Left lung (tissue), 10 donors: Measurements from ENCODE around the gene SPTBN4. TPM values are rescaled to one million over a fixed set of nuclear protein-coding genes. Genes with fewer than 3 reads are reported as not detected.

Source experiments
- ATAC-seq: fragments of 200-7000 bp; cut with Tn5 transposase; one replicate; pipeline ENCODE4 v1.9.1; 2020; ENCODE audit warnings: moderate library complexity
- DNase-seq, 4 donors: peaks; one replicate each; pipeline ENCODE4 v3.0.0-alpha.2; 2013 to 2020
- H3K27ac ChIP-seq, 2 donors: fragments of 200-600 bp; sonication (generic) in 1 of 2; one replicate each; pipeline versions ENCODE4 v1.5.0 to v1.8.0; 2020 to 2021
- H3K27me3 ChIP-seq, 2 donors: fragments of 200-600 bp; sonication (generic) in 1 of 2; one replicate each; pipeline versions ENCODE4 v1.5.0 to v1.8.0; 2020 to 2021
- H3K36me3 ChIP-seq, 2 donors: fragments of 200-600 bp; sonication (generic) in 1 of 2; one replicate each; pipeline versions ENCODE4 v1.5.0 to v1.8.0; 2020 to 2021
- H3K4me1 ChIP-seq, 2 donors: fragments of 200-600 bp; one replicate each; pipeline ENCODE4 v1.8.0; 2021
- H3K4me3 ChIP-seq, 2 donors: fragments of 200-600 bp; sonication (generic) in 1 of 2; one replicate each; pipeline versions ENCODE4 v1.5.0 to v1.8.0; 2020 to 2021; ENCODE audit warnings: mild to moderate bottlenecking in 1 of 2
- H3K9me3 ChIP-seq, 2 donors: fragments of 200-600 bp; sonication (generic) in 1 of 2; one replicate each; pipeline versions ENCODE4 v1.5.0 to v1.8.0; 2020 to 2021
- intact Hi-C, 2 donors: fragments of 100-400 bp; cut with DNase I; formaldehyde crosslinking; loops; one replicate each; pipeline versions ENCODE4 v1.11.2 to v1.14.2; 2022
- polyA plus RNA-seq, 6 donors: library from polyadenylated mRNA; unstranded; fragments of 120-200 nt; gene quantifications; one replicate each; pipeline ENCODE4 v1.2.1, GENCODE V29; 2013; ENCODE audit not compliant: insufficient read length in 6 of 6
- total RNA-seq, 2 donors: library from RNA; stranded (reverse); fragmentation: NEBNext Ultra II Directional; extraction: Animal tissue kit (Norgen Biotek cat#: 25700); gene quantifications; one replicate each; pipeline ENCODE4 v1.2.1, GENCODE V29; 2021
- TF ChIP-seq, protein P1 (sequence below), 2 donors: fragments of 200-600 bp; sonication (generic) in 1 of 2; IDR thresholded peaks; one replicate each; pipeline versions ENCODE4 v1.5.0 to v1.8.0; 2021; ENCODE audit warnings: antibody characterized with exemption in 2 of 2
- donor health status: DM: no; HTN: yes; CAD: no.
- donor health status: DM: no; HTN: no; CAD: no.

Gene SPTBN4
- total and polyA plus RNA-seq, 8 donors = 0.42 to 2.5 (median 1.3) TPM

DNA sequence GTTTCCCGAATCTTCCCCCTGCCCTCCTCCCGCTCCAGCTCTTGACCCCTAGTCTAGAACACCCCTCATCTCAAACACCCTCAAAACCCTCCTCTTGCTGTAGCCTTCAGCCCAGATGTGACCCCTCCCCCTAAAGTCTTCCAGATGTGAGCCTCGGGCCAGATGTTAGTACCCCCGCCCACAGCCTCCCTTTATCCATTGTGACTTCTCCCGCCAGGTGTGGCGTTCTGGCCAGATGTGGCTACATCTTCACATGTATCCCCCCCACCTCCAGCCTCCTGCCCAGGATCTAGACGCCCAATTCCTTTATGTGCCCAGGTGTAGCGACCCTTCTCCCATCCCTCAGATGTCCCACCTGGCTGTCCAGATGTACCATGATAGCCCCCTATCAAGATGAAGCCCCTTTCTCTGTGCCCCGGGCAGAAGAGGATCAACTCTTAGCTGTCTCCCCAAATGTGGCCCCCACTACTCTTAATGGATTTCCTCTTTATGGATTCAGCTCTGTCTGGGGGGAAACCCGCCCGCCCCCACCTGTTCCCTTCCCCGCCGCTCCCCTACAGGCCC lies 133.9 kb downstream of the SPTBN4 start:
- H3K36me3 ChIP-seq = no peaks in the 10 kb centered on the region
- H3K27ac ChIP-seq = no peak overlapping the region
- DNase-seq (no peak), ATAC-seq (no peak)
- H3K9me3 ChIP-seq = no peaks in the 10 kb centered on the region
- no peak overlapping the region for H3K4me3 ChIP-seq
- intact Hi-C loops = no loop called here
- peaks cover 42 to 100% of the 10 kb centered on the region in 2 donors for H3K27me3 ChIP-seq
- TF ChIP-seq, protein P1, sequence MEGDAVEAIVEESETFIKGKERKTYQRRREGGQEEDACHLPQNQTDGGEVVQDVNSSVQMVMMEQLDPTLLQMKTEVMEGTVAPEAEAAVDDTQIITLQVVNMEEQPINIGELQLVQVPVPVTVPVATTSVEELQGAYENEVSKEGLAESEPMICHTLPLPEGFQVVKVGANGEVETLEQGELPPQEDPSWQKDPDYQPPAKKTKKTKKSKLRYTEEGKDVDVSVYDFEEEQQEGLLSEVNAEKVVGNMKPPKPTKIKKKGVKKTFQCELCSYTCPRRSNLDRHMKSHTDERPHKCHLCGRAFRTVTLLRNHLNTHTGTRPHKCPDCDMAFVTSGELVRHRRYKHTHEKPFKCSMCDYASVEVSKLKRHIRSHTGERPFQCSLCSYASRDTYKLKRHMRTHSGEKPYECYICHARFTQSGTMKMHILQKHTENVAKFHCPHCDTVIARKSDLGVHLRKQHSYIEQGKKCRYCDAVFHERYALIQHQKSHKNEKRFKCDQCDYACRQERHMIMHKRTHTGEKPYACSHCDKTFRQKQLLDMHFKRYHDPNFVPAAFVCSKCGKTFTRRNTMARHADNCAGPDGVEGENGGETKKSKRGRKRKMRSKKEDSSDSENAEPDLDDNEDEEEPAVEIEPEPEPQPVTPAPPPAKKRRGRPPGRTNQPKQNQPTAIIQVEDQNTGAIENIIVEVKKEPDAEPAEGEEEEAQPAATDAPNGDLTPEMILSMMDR (IDR thresholded peaks at IDR 0.05) = no peak
- peaks cover 29 to 86% of the 10 kb centered on the region in 2 donors for H3K4me1 ChIP-seq

DNA sequence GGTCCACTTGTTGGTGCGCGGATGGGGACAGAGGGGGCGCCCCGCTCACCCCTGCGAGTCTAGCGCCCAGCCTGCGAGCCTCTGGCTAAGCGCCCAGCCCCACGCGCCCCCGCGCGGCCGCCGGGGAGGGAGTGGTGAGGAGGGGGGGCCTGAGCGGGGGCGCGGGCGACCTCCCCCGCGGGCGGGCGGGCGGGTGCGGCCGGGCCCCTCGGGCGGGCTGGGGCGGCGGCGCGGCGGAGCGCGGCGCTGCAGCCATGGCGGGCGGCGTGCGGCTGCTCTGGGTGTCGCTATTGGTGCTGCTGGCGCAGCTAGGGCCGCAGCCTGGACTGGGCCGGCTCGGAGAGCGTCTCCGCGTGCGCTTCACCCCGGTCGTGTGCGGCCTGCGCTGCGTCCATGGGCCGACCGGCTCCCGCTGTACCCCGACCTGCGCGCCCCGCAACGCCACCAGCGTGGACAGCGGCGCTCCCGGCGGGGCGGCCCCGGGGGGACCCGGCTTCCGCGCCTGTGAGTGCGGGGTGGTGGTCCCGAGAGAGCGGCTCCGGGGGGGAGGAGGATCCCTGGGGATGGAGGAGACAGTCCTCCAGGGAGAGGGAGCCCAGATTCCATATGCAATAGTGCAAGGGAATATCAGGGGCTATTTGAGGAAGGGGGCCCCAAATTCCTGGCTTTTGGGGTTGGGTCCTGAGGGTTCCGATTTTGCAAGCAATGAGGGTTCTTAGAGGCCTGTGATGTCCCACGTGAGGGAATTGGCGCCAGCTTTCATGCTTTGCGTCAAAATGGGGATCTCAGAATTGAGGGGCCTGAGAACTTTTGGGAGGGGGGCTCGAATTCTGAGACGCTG lies 134.6 kb downstream of the SPTBN4 start, which contains the start of gene LTBP4:
LTBP4 (plus strand) TSS at position 236 of the 841 bp plus-strand sequence; CDS start at position 255, 19 bp downstream.
- peak within 1 kb of the TSS; percentile 40 to 41 for H3K4me3 ChIP-seq
- no peaks in the 10 kb centered on the region for H3K36me3 ChIP-seq
- H3K27me3 ChIP-seq = peaks cover 40 to 100% of the 10 kb centered on the region in 2 donors
- TF ChIP-seq, protein P1 (IDR thresholded peaks at IDR 0.05) = no peak
- H3K9me3 ChIP-seq = no peaks in the 10 kb centered on the region
- intact Hi-C loops = no loop called here
- peaks cover 35 to 93% of the 10 kb centered on the region in 2 donors for H3K4me1 ChIP-seq
- H3K27ac ChIP-seq = peak within 1 kb of the TSS; percentile 28 to 80
- no peak for ATAC-seq
- DNase-seq = peak in 2 of 4 donors; percentile 82

DNA sequence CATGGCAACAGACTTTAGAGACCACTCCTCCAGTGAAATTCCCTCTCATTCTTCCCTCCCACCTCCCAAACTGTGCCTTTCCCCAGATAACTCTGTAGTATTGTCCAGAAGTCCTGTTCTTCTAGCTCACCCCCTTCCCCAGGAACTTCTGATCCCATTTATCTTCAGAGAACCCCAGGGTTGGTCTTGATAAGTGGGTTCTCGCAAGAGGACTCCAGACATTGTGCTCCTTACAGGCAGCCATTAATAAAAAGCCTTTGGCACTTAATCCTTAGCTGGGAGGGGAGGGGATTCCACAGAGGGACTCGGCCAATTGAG lies 136.2 kb downstream of the SPTBN4 start:
- H3K4me1 ChIP-seq = peaks cover 35 to 81% of the 10 kb centered on the region in 2 donors
- TF ChIP-seq, protein P1 (IDR thresholded peaks at IDR 0.05) = no peak
- no peak for ATAC-seq
- H3K27ac ChIP-seq = peak overlapping the region; percentile 21 to 80
- peaks cover 24 to 100% of the 10 kb centered on the region in 2 donors for H3K27me3 ChIP-seq
- intact Hi-C loops = no loop called here
- DNase-seq = peak in 1 of 4 donors; percentile 35
- H3K36me3 ChIP-seq = no peaks in the 10 kb centered on the region
- no peaks in the 10 kb centered on the region for H3K9me3 ChIP-seq
- H3K4me3 ChIP-seq = peak overlapping the region in 1 of 2 donors; percentile 16

DNA sequence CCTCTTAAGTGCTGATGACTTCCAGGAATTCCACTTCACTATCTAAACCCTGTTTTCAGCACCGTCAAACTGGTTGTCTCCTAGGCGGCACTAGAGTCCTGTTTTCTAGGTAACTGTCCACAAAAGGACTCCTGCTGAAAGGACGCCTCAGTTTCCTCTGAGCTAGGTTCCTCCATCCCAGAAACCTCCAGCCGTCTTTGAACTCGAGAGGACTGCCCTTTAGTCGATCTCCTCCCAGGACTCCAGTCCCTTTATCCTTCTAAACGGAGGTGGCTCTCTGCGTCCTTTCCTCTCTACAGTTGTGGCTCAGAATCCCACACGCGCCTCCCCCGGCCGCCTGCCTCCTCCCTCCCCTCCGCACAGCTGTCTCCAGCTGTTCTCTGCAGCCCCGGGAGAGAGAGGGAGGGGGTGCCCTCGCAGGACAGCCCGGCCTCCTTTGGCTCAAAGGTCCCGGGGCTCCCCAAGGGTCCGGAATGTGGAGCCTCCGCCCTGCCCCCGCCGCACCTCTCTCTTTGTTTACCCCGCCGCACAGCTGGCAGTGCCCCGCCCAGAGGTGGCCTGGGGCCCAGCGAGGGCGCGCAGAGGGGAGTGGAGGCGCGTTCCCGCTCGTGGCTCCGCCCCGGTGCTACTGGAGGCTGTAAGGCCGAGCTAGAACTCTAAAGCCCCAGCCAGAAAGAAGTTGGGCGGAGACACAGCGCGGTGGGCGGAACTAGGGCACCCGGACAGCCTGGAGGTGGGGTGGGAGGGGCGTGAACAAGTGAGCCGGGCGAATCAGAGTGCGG lies 136.8 kb downstream of the SPTBN4 start:
- peak; percentile 81 for ATAC-seq
- TF ChIP-seq, protein P1 (IDR thresholded peaks at IDR 0.05) = no peak
- peak; percentile 97 to 99 (median 98) for DNase-seq
- H3K9me3 ChIP-seq = no peaks in the 10 kb centered on the region
- H3K4me3 ChIP-seq = peak overlapping the region; percentile 30 to 39
- H3K27me3 ChIP-seq = peaks cover 19 to 100% of the 10 kb centered on the region in 2 donors
- intact Hi-C loops = no loop called here
- H3K36me3 ChIP-seq = no peaks in the 10 kb centered on the region
- H3K4me1 ChIP-seq = peaks cover 35 to 75% of the 10 kb centered on the region in 2 donors
- peak overlapping the region; percentile 21 to 80 for H3K27ac ChIP-seq
